ENCODE data around the gene PRKACG. TPM values are rescaled to one million over a fixed set of nuclear protein-coding genes. Genes with fewer than 3 reads are reported as not detected.

PRKACG gene
- total and polyA plus RNA-seq, 2 donors: not detected

- H3K27ac ChIP-seq (ENCODE audit: low read depth in 1 of 2, low read length in 1 of 2): no peak overlapping the region
- WGBS: 84% methylated on average over 5 of the region's 5 CpGs
- no peak overlapping the region for H3K4me3 ChIP-seq (ENCODE audit: low read length in 2 of 2)
- peaks cover 0 to 9% of the 10 kb centered on the region in 2 donors for H3K27me3 ChIP-seq (ENCODE audit: control insufficient read depth in 2 of 2, insufficient read depth in 1 of 2, low read length in 1 of 2)
- H3K36me3 ChIP-seq (ENCODE audit: control insufficient read depth in 2 of 2, insufficient read depth in 2 of 2, low read length in 1 of 2): no peaks in the 10 kb centered on the region
- no peaks in the 10 kb centered on the region for H3K4me1 ChIP-seq (ENCODE audit: control insufficient read depth in 2 of 2, insufficient read depth in 2 of 2, low read length in 2 of 2)
- no peak for DNase-seq (ENCODE audit: low read depth in 6 of 9, low spot score in 9 of 9)
- H3K9me3 ChIP-seq (ENCODE audit: control insufficient read depth in 2 of 2, insufficient read depth in 1 of 2, low read length in 1 of 2): no peaks in the 10 kb centered on the region
These were observed 2.5 kb upstream of the PRKACG start for GRCh38 chr9:69016191-69017096.

- Histone ChIP-seq H3K9me3 (ENCODE audit: control insufficient read depth in 2 of 2, insufficient read depth in 1 of 2, low read length in 1 of 2) (no peaks in the 10 kb centered on the region), H3K4me1 (ENCODE audit: control insufficient read depth in 2 of 2, insufficient read depth in 2 of 2, low read length in 2 of 2) (no peaks in the 10 kb centered on the region), H3K27me3 (ENCODE audit: control insufficient read depth in 2 of 2, insufficient read depth in 1 of 2, low read length in 1 of 2) (peaks cover 0 to 9% of the 10 kb centered on the region in 2 donors), H3K4me3 (ENCODE audit: low read length in 2 of 2) (no peak overlapping the region), H3K27ac (ENCODE audit: low read depth in 1 of 2, low read length in 1 of 2) (no peak overlapping the region), H3K36me3 (ENCODE audit: control insufficient read depth in 2 of 2, insufficient read depth in 2 of 2, low read length in 1 of 2) (no peaks in the 10 kb centered on the region)
- WGBS: 92% methylated on average over 26 of the region's 26 CpGs
- DNase-seq (ENCODE audit: low read depth in 6 of 9, low spot score in 9 of 9): no peak
These were observed 558 bp downstream of the PRKACG start for GRCh38 chr9:69013382-69013727.

- no peak for DNase-seq (ENCODE audit: low read depth in 6 of 9, low spot score in 9 of 9)
- Histone ChIP-seq H3K36me3 (ENCODE audit: control insufficient read depth in 2 of 2, insufficient read depth in 2 of 2, low read length in 1 of 2) (no peaks in the 10 kb centered on the region), H3K4me1 (ENCODE audit: control insufficient read depth in 2 of 2, insufficient read depth in 2 of 2, low read length in 2 of 2) (no peaks in the 10 kb centered on the region), H3K9me3 (ENCODE audit: control insufficient read depth in 2 of 2, insufficient read depth in 1 of 2, low read length in 1 of 2) (no peaks in the 10 kb centered on the region), H3K27ac (ENCODE audit: low read depth in 1 of 2, low read length in 1 of 2) (no peak overlapping the region), H3K27me3 (ENCODE audit: control insufficient read depth in 2 of 2, insufficient read depth in 1 of 2, low read length in 1 of 2) (peaks cover 0 to 9% of the 10 kb centered on the region in 2 donors), H3K4me3 (ENCODE audit: low read length in 2 of 2) (no peak overlapping the region)
- 7% methylated on average over 18 of the region's 18 CpGs for WGBS
These were observed 1.1 kb downstream of the PRKACG start for GRCh38 chr9:69012696-69013381.

GRCh38 chr9:69009708-69010107, 4.2 kb downstream of the PRKACG start:
- no peaks in the 10 kb centered on the region for H3K4me1 ChIP-seq (ENCODE audit: control insufficient read depth in 2 of 2, insufficient read depth in 2 of 2, low read length in 2 of 2)
- H3K4me3 ChIP-seq (ENCODE audit: low read length in 2 of 2): no peak overlapping the region
- DNase-seq (ENCODE audit: low read depth in 6 of 9, low spot score in 9 of 9): no peak
- H3K27me3 ChIP-seq (ENCODE audit: control insufficient read depth in 2 of 2, insufficient read depth in 1 of 2, low read length in 1 of 2): peaks cover 0 to 9% of the 10 kb centered on the region in 2 donors
- WGBS: 68% methylated on average over 1 of the region's 1 CpG
- H3K9me3 ChIP-seq (ENCODE audit: control insufficient read depth in 2 of 2, insufficient read depth in 1 of 2, low read length in 1 of 2): no peaks in the 10 kb centered on the region
- no peak overlapping the region for H3K27ac ChIP-seq (ENCODE audit: low read depth in 1 of 2, low read length in 1 of 2)
- H3K36me3 ChIP-seq (ENCODE audit: control insufficient read depth in 2 of 2, insufficient read depth in 2 of 2, low read length in 1 of 2): no peaks in the 10 kb centered on the region

GRCh38 chr9:69004836-69005235, 9.1 kb downstream of the PRKACG start:
- Histone ChIP-seq H3K27ac (ENCODE audit: low read depth in 1 of 2, low read length in 1 of 2) (no peak overlapping the region), H3K36me3 (ENCODE audit: control insufficient read depth in 2 of 2, insufficient read depth in 2 of 2, low read length in 1 of 2) (no peaks in the 10 kb centered on the region), H3K4me3 (ENCODE audit: low read length in 2 of 2) (no peak overlapping the region), H3K27me3 (ENCODE audit: control insufficient read depth in 2 of 2, insufficient read depth in 1 of 2, low read length in 1 of 2) (no peaks in the 10 kb centered on the region), H3K9me3 (ENCODE audit: control insufficient read depth in 2 of 2, insufficient read depth in 1 of 2, low read length in 1 of 2) (no peaks in the 10 kb centered on the region), H3K4me1 (ENCODE audit: control insufficient read depth in 2 of 2, insufficient read depth in 2 of 2, low read length in 2 of 2) (no peaks in the 10 kb centered on the region)
- WGBS: 91% methylated on average over 2 of the region's 2 CpGs
- no peak for DNase-seq (ENCODE audit: low read depth in 6 of 9, low spot score in 9 of 9)

GRCh38 chr9:69003051-69003450, 10.9 kb downstream of the PRKACG start:
- Histone ChIP-seq H3K27me3 (ENCODE audit: control insufficient read depth in 2 of 2, insufficient read depth in 1 of 2, low read length in 1 of 2) (no peaks in the 10 kb centered on the region), H3K36me3 (ENCODE audit: control insufficient read depth in 2 of 2, insufficient read depth in 2 of 2, low read length in 1 of 2) (no peaks in the 10 kb centered on the region)

GRCh38 chr9:69001921-69002320, 12.0 kb downstream of the PRKACG start:
- Histone ChIP-seq H3K4me3 (ENCODE audit: low read length in 2 of 2) (no peak overlapping the region), H3K27me3 (ENCODE audit: control insufficient read depth in 2 of 2, insufficient read depth in 1 of 2, low read length in 1 of 2) (no peaks in the 10 kb centered on the region), H3K9me3 (ENCODE audit: control insufficient read depth in 2 of 2, insufficient read depth in 1 of 2, low read length in 1 of 2) (no peaks in the 10 kb centered on the region), H3K4me1 (ENCODE audit: control insufficient read depth in 2 of 2, insufficient read depth in 2 of 2, low read length in 2 of 2) (no peaks in the 10 kb centered on the region), H3K36me3 (ENCODE audit: control insufficient read depth in 2 of 2, insufficient read depth in 2 of 2, low read length in 1 of 2) (no peaks in the 10 kb centered on the region), H3K27ac (ENCODE audit: low read depth in 1 of 2, low read length in 1 of 2) (no peak overlapping the region)
- DNase-seq (ENCODE audit: low read depth in 6 of 9, low spot score in 9 of 9): no peak
- 73% methylated on average over 8 of the region's 8 CpGs for WGBS

More at GRCh38 chr9:69003051-69003450, 10.9 kb downstream of the PRKACG start:
- 85% methylated on average over 8 of the region's 8 CpGs for WGBS
- no peak overlapping the region for H3K4me3 ChIP-seq (ENCODE audit: low read length in 2 of 2)
- no peak for DNase-seq (ENCODE audit: low read depth in 6 of 9, low spot score in 9 of 9)
- H3K4me1 ChIP-seq (ENCODE audit: control insufficient read depth in 2 of 2, insufficient read depth in 2 of 2, low read length in 2 of 2): no peaks in the 10 kb centered on the region
- H3K27ac ChIP-seq (ENCODE audit: low read depth in 1 of 2, low read length in 1 of 2): no peak overlapping the region
- no peaks in the 10 kb centered on the region for H3K9me3 ChIP-seq (ENCODE audit: control insufficient read depth in 2 of 2, insufficient read depth in 1 of 2, low read length in 1 of 2)

- peak; percentile 14 to 70 (median 36) for DNase-seq (ENCODE audit: low read depth in 6 of 9, low spot score in 9 of 9)
- WGBS: 46% methylated on average over 10 of the region's 10 CpGs
- Histone ChIP-seq H3K36me3 (ENCODE audit: control insufficient read depth in 2 of 2, insufficient read depth in 2 of 2, low read length in 1 of 2) (no peaks in the 10 kb centered on the region), H3K27me3 (ENCODE audit: control insufficient read depth in 2 of 2, insufficient read depth in 1 of 2, low read length in 1 of 2) (no peaks in the 10 kb centered on the region), H3K4me1 (ENCODE audit: control insufficient read depth in 2 of 2, insufficient read depth in 2 of 2, low read length in 2 of 2) (no peaks in the 10 kb centered on the region), H3K27ac (ENCODE audit: low read depth in 1 of 2, low read length in 1 of 2) (no peak overlapping the region), H3K9me3 (ENCODE audit: control insufficient read depth in 2 of 2, insufficient read depth in 1 of 2, low read length in 1 of 2) (no peaks in the 10 kb centered on the region), H3K4me3 (ENCODE audit: low read length in 2 of 2) (no peak overlapping the region)
These were observed 14.4 kb downstream of the PRKACG start for GRCh38 chr9:68999393-69000105.

GRCh38 chr9:68998812-68999211, 15.1 kb downstream of the PRKACG start:
- 68% methylated on average over 5 of the region's 5 CpGs for WGBS
- H3K27ac ChIP-seq (ENCODE audit: low read depth in 1 of 2, low read length in 1 of 2): no peak overlapping the region
- no peaks in the 10 kb centered on the region for H3K36me3 ChIP-seq (ENCODE audit: control insufficient read depth in 2 of 2, insufficient read depth in 2 of 2, low read length in 1 of 2)
- no peaks in the 10 kb centered on the region for H3K9me3 ChIP-seq (ENCODE audit: control insufficient read depth in 2 of 2, insufficient read depth in 1 of 2, low read length in 1 of 2)
- H3K4me3 ChIP-seq (ENCODE audit: low read length in 2 of 2): no peak overlapping the region
- H3K27me3 ChIP-seq (ENCODE audit: control insufficient read depth in 2 of 2, insufficient read depth in 1 of 2, low read length in 1 of 2): no peaks in the 10 kb centered on the region
- no peaks in the 10 kb centered on the region for H3K4me1 ChIP-seq (ENCODE audit: control insufficient read depth in 2 of 2, insufficient read depth in 2 of 2, low read length in 2 of 2)
- no peak for DNase-seq (ENCODE audit: low read depth in 6 of 9, low spot score in 9 of 9)

Measured in thymus (tissue), 11 donors.